HCT116 (cell line): ENCODE results near the gene MLXIPL. TPM values are rescaled to one million over a fixed set of nuclear protein-coding genes. Genes with fewer than 3 reads are reported as not detected.

Source experiments
- ATAC-seq: fragments of 200-7000 bp; cut with Tn5 transposase; 2 replicates; pipeline ENCODE4 v1.9.1; 2020; ENCODE audit warnings: mild to moderate bottlenecking, moderate library complexity
- BruUV-seq: library from RNA; stranded (reverse); fragments of 400-500 nt; replicated peaks from 2 replicates; lab custom pipeline; 2021; lab: Mats Ljungman, UMichigan
- CTCF ChIA-PET: fragments of 300-600 bp; sonication (Branson Sonifier 250); formaldehyde crosslinking; loops from one replicate; lab custom pipeline; 2021; ENCODE audit warnings: antibody characterized with exemption; lab: Charles Lee
- POLR2A ChIA-PET: fragments of 300-600, 350-600 bp; sonication (Branson Sonifier 250); formaldehyde crosslinking; loops from one replicate; lab custom pipeline; 2021; ENCODE audit warnings: antibody characterized with exemption; lab: Charles Lee
- RAD21 ChIA-PET, 2 experiments: fragments of 300-600 bp; sonication (Branson Sonifier 250); formaldehyde crosslinking; loops; one replicate each; lab custom pipeline; 2023; ENCODE audit warnings: low total read pairs in 2 of 2; ENCODE audit not compliant: uncharacterized antibody in 2 of 2, unreplicated experiment in 2 of 2, low non-redundant PET in 1 of 2; lab: Charles Lee
- DNase-seq: peaks from one replicate; pipeline ENCODE4 v3.0.0-alpha.2; 2010; ENCODE audit warnings: low read depth, low spot score
- H2AFZ ChIP-seq: fragments of 200-600 bp; shearing (Covaris generic), sonication (generic); 2 replicates; pipeline ENCODE4 v1.6.1; 2017; ENCODE audit warnings: low read depth, mixed run types, mixed read lengths, antibody characterized with exemption, low read length; ENCODE audit not compliant: poor library complexity, severe bottlenecking
- H3K27ac ChIP-seq: 2 replicates; pipeline ENCODE4 v1.5.1; 2012; ENCODE audit warnings: low read depth, low read length
- H3K27me3 ChIP-seq: fragments of 200-600 bp; sonication (generic); 2 replicates; pipeline ENCODE4 v1.6.1; 2016; ENCODE audit warnings: mixed run types, low read length, mixed read lengths; ENCODE audit not compliant: insufficient read depth
- H3K36me3 ChIP-seq, 2 experiments: fragments of 200-500 bp in 1 of 2; fragments of 200-600 bp in 1 of 2; sonication (Bioruptor generic) in 1 of 2; sonication (generic) in 1 of 2; 2 replicates each; pipeline versions ENCODE4 v1.5.1 to v1.6.1; 2014 to 2016; ENCODE audit warnings: low read length in 2 of 2, inconsistent platforms in 1 of 2, mixed read lengths in 1 of 2, mixed run types in 1 of 2; ENCODE audit not compliant: insufficient read depth in 2 of 2, control insufficient read depth in 1 of 2
- H3K4me1 ChIP-seq, 2 experiments: fragments of 200-600 bp in 1 of 2; sonication (generic) in 1 of 2; 2 replicates each; pipeline versions ENCODE4 v1.5.1 to v1.6.1; 2012 to 2017; ENCODE audit warnings: low read length in 2 of 2, inconsistent platforms in 1 of 2, mild to moderate bottlenecking in 1 of 2, mixed read lengths in 1 of 2, mixed run types in 1 of 2, moderate library complexity in 1 of 2; ENCODE audit not compliant: insufficient read depth in 2 of 2, control insufficient read depth in 1 of 2
- H3K4me2 ChIP-seq: fragments of 200-600 bp; sonication (generic); 2 replicates; pipeline ENCODE4 v1.6.1; 2017; ENCODE audit warnings: mixed run types, low read length, mixed read lengths
- H3K4me3 ChIP-seq, 2 experiments: fragments of 200-600 bp in 1 of 2; sonication (generic) in 1 of 2; replicated peaks in 1 of 2; 2 replicates each; pipeline ENCODE4 v1.5.1; 2011 to 2016; ENCODE audit warnings: low read length in 2 of 2, control low read depth in 1 of 2, low read depth in 1 of 2, mild to moderate bottlenecking in 1 of 2, mixed read lengths in 1 of 2, mixed run types in 1 of 2
- H3K79me2 ChIP-seq: fragments of 200-600 bp; sonication (generic); 2 replicates; pipeline ENCODE4 v1.6.1; 2017; ENCODE audit warnings: mild to moderate bottlenecking, mixed run types, low read length, moderate library complexity, mixed read lengths; ENCODE audit not compliant: insufficient read depth
- H3K9ac ChIP-seq: fragments of 200-600 bp; sonication (generic); 2 replicates; pipeline ENCODE4 v1.6.1; 2016; ENCODE audit warnings: low read length, mixed read lengths
- H3K9me2 ChIP-seq: fragments of 200-600 bp; sonication (generic), shearing (Covaris generic); 2 replicates; pipeline ENCODE4 v1.6.1; 2017; ENCODE audit warnings: mixed run types, mild to moderate bottlenecking, moderate library complexity; ENCODE audit not compliant: insufficient read depth
- H3K9me3 ChIP-seq, 2 experiments: fragments of 200-500 bp in 1 of 2; fragments of 200-600 bp in 1 of 2; sonication (Bioruptor generic) in 1 of 2; sonication (generic) in 1 of 2; 2 replicates each; pipeline ENCODE4 v1.6.1; 2014 to 2017; ENCODE audit warnings: low read length in 2 of 2, mixed read lengths in 2 of 2, inconsistent platforms in 1 of 2, low read depth in 1 of 2, mild to moderate bottlenecking in 1 of 2, mixed run types in 1 of 2, moderate library complexity in 1 of 2; ENCODE audit not compliant: control insufficient read depth in 1 of 2, insufficient read depth in 1 of 2
- H4K20me1 ChIP-seq: fragments of 200-600 bp; sonication (generic), shearing (Covaris generic); 2 replicates; pipeline ENCODE4 v1.6.1; 2017; ENCODE audit warnings: mixed run types, mild to moderate bottlenecking, moderate library complexity; ENCODE audit not compliant: insufficient read depth
- CEBPB ChIP-seq: IDR thresholded peaks from 2 replicates; pipeline ENCODE4 v1.6.1; 2012; ENCODE audit warnings: low read depth
- ELF1 ChIP-seq: IDR thresholded peaks from 2 replicates; pipeline ENCODE4 v1.6.1; 2012; ENCODE audit warnings: low read depth, borderline replicate concordance
- FOSL1 ChIP-seq: IDR thresholded peaks from 2 replicates; pipeline ENCODE4 v1.6.1; 2012; ENCODE audit warnings: low read depth
- POLR2A ChIP-seq: IDR thresholded peaks from 2 replicates; pipeline ENCODE4 v1.7.0; 2011; ENCODE audit warnings: borderline replicate concordance; ENCODE audit not compliant: insufficient read depth, insufficient read length; ENCODE audit errors: extremely low read depth
- ZFX ChIP-seq: fragments of 450-650 bp; IDR thresholded peaks from 2 replicates; pipeline ENCODE4 v1.6.1; 2017
- intact Hi-C: fragments of 100-400 bp; cut with micrococcal nuclease; formaldehyde crosslinking; loops from 2 replicates; pipeline ENCODE4 v1.10.0; 2022
- total RNA-seq: library from RNA; stranded (reverse); gene quantifications from one replicate; pipeline ENCODE4 v1.2.1, GENCODE V29; 2021; ENCODE audit not compliant: unreplicated experiment
- TF ChIP-seq, protein P1 (sequence below), 3 experiments: fragments of 200-600 bp in 1 of 3; sonication (generic) in 1 of 3; IDR thresholded peaks in 2 of 3; conservative IDR thresholded peaks in 1 of 3; 2 replicates each; pipeline ENCODE4 v1.5.1; 2012 to 2017; ENCODE audit warnings: low read depth in 2 of 3, low read length in 2 of 3, antibody characterized with exemption in 1 of 3, borderline replicate concordance in 1 of 3, control low read depth in 1 of 3, mild to moderate bottlenecking in 1 of 3, mixed read lengths in 1 of 3, mixed run types in 1 of 3, moderate library complexity in 1 of 3; ENCODE audit not compliant: insufficient read depth in 1 of 3

MLXIPL gene
- total RNA-seq, 1 experiment from 2014 or later: 79.4 TPM

DNA sequence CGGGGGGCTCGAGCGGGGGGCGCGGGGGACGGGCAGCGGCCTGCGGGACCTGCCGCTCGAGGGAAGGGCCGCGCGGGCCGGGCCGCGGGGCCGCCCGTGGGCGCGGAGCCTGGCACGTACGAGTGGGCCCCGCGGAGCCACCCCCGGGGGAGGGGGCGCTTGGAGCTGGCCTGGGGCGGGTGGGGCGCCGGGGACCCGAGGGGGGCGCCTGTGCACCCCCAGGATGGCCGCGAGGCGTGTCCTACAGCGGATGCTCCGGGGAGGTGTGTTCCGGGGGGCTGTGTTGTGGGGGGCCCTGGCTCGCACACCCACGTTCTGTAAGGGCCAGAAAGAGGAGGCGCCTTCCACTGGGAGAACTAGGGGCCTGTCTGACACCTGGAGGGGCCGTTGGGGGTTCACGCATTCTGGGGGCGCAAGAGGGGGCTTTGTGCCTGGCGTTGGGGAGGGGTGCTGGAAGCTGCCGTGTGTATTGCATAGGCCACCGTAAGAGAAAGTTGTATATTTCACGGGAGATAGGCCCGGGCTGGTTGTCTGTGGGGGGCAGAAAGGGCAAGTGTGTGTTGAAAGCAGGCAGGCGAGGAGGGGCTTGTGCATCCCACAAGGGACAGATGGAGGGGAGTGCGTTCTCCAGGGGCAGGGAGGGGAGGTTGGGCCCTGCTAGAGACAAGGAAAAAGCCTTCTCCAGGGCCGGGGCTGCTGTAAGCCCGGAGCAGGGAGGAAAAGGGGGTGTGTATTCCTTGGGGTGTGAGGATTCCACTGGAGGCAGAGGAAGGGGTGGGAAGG, 44.0 kb upstream of the MLXIPL start:
- POLR2A ChIA-PET: interaction anchor here (1.2 to 1.4 kb wide), 2 partner anchors 10 to 32 kb away, joined by 3 read pairs; no protein-coding TSS in a partner anchor
- H3K27ac ChIP-seq: peak overlapping the region; percentile 66; the same call in 1 of the 2 replicates
- RAD21 ChIA-PET: interaction anchor here in 1 of 2 experiments (0.6 to 1.0 kb wide), 2 partner anchors 59 to 61 kb away, joined by 3 read pairs; no protein-coding TSS in a partner anchor

More for the DNA sequence above, 44.0 kb upstream of the MLXIPL start:
- Histone ChIP-seq H3K79me2 (no peaks in the 10 kb centered on the region), H2AFZ (no peak overlapping the region), H3K36me3 (peaks cover 0 to 5% of the 10 kb centered on the region in 2 experiments; a peak in 1 of 4 replicates), H3K9me2 (no peaks in the 10 kb centered on the region), H3K27me3 (no peaks in the 10 kb centered on the region), H3K9me3 (peaks cover 0 to 3% of the 10 kb centered on the region in 2 experiments; a peak in 1 of 4 replicates), H3K4me2 (peak overlapping the region; percentile 95), H3K4me3 (peak overlapping the region; percentile 68 to 69), H3K4me1 (peaks cover 33 to 46% of the 10 kb centered on the region in 2 experiments), H4K20me1 (no peaks in the 10 kb centered on the region), H3K9ac (peak overlapping the region; percentile 72)
- intact Hi-C loops: loop anchor here (2.0 to 10.0 kb wide), 2 partner anchors 43 to 57 kb away; partner anchors contain the start of gene MLXIPL
- CTCF ChIA-PET: interaction anchor here (1.2 to 2.2 kb wide), 4 partner anchors 15 to 62 kb away, joined by 3 to 8 read pairs (median 3); no protein-coding TSS in a partner anchor
- no TSS peak for BruUV-seq
- ATAC-seq (no peak), DNase-seq (no peak)
- TF ChIP-seq ZFX (0 out of 2 replicates have a peak, but pooled peaks have one; percentile 60), ELF1 (no peak), CEBPB (no peak), FOSL1 (no peak), POLR2A (no peak)
- TF ChIP-seq, protein P1, sequence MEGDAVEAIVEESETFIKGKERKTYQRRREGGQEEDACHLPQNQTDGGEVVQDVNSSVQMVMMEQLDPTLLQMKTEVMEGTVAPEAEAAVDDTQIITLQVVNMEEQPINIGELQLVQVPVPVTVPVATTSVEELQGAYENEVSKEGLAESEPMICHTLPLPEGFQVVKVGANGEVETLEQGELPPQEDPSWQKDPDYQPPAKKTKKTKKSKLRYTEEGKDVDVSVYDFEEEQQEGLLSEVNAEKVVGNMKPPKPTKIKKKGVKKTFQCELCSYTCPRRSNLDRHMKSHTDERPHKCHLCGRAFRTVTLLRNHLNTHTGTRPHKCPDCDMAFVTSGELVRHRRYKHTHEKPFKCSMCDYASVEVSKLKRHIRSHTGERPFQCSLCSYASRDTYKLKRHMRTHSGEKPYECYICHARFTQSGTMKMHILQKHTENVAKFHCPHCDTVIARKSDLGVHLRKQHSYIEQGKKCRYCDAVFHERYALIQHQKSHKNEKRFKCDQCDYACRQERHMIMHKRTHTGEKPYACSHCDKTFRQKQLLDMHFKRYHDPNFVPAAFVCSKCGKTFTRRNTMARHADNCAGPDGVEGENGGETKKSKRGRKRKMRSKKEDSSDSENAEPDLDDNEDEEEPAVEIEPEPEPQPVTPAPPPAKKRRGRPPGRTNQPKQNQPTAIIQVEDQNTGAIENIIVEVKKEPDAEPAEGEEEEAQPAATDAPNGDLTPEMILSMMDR (IDR thresholded peaks at IDR 0.05 in 2 of 3, conservative IDR thresholded peaks at IDR 0.05 in 1 of 3; ENCODE audit: borderline replicate concordance in 1 of 3, insufficient read depth in 1 of 3, low read depth in 2 of 3, low read length in 2 of 3): no peak
